Measurements from ENCODE around the gene KCNJ4. TPM values are rescaled to one million over a fixed set of nuclear protein-coding genes. Genes with fewer than 3 reads are reported as not detected.

The KCNJ4 gene
- total RNA-seq, 1 donor from 2014 or later, result 16.0 TPM

- no peak for DNase-seq (ENCODE audit: missing footprints)
- ATAC-seq, result no peak
- intact Hi-C loops (cut with DNase I), result no loop called here
Observed at GRCh38 chr22:38456272-38456835, 1.4 kb upstream of the KCNJ4 start.

GRCh38 chr22:38455530-38456271, 702 bp upstream of the KCNJ4 start:
- ATAC-seq, result no peak
- intact Hi-C loops (cut with DNase I), result no loop called here
- DNase-seq (ENCODE audit: missing footprints), result no peak

GRCh38 chr22:38454353-38455075, 485 bp downstream of the KCNJ4 start:
- ATAC-seq (no peak), DNase-seq (ENCODE audit: missing footprints) (no peak)
- intact Hi-C loops (cut with DNase I), result no loop called here

- ATAC-seq (no peak), DNase-seq (ENCODE audit: missing footprints) (no peak)
- intact Hi-C loops (cut with DNase I), result no loop called here
Observed at GRCh38 chr22:38453996-38454352, 1.0 kb downstream of the KCNJ4 start.

- intact Hi-C loops (cut with DNase I), result no loop called here
- DNase-seq (ENCODE audit: missing footprints), result no peak
- no peak for ATAC-seq
Observed at GRCh38 chr22:38453066-38453672, 1.8 kb downstream of the KCNJ4 start.

- ATAC-seq, result peak; percentile 49
- peak; percentile 81 for DNase-seq (ENCODE audit: missing footprints)
- intact Hi-C loops (cut with DNase I), result no loop called here
Observed at GRCh38 chr22:38452373-38453065, 2.5 kb downstream of the KCNJ4 start.

DNA sequence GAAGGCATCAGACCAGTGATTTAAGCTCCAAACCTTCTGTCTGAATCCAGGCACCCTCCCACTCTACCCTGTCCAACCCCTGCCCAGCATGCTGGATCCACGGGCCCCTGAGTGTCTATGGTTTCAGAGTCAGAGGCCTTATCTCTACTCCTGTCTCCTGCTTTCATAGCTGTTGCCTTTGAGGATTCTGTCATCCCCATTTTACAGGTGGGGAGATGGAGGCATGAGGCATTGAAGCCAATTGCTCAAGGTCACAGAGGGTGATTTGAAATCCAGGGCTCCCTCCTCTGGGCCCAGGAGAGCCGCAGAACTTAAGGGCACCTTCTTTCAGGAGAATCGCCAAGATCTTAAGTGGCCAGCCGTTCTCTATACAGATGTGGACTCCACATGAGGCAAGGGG, 3.1 kb downstream of the KCNJ4 start:
- ATAC-seq, result no peak
- no peak for DNase-seq (ENCODE audit: missing footprints)
- intact Hi-C loops (cut with DNase I), result no loop called here

DNA sequence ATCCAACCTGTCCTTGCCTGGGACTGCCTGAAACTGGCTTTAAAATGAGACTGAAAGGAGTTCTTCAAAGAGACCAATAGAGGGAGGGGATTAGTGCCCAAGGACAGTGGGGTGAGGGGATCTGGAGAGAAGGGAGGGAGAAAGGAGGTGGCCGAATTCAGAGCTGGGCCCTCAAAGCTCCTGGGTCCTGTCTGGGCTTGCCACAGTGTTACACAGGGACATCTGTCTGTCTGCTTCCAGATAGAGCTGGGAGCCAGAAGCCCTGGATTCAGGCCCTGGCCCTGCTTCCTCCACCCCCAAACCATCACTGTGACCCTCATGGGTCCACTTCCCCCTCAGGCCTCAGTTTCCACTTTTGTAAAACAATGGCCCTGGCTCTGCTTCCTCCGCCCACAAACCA, 3.6 kb downstream of the KCNJ4 start:
- DNase-seq (ENCODE audit: missing footprints) (no peak), ATAC-seq (no peak)
- intact Hi-C loops (cut with DNase I), result no loop called here

DNA sequence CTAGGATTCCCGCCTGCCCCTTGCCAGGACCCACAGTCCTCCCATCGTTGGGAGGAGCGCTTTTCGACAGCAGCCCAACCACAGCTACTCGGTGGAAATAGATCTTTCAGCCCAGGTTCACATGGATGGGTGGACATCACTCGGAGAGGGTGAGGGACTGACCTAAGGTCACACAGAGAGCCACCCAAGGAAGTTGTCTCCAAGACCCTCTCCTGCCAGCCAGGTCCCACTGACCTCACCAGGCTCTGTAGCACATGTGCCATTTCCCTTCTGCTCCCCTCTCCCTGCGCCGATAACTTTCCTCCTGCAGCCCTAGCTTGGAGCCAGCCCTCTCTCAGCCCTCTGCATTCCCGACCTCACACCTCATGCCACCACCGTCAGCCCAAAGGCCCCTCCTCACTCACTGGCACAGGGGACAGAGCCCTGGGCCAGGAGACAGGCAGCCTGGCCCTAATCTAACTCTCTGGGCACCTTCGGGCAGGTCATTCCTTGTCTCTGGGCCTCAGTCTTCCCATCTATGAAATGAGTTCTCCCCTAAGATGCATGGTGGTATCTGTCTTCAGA, 4.7 kb downstream of the KCNJ4 start:
- ATAC-seq, result peak; percentile 67

DNA sequence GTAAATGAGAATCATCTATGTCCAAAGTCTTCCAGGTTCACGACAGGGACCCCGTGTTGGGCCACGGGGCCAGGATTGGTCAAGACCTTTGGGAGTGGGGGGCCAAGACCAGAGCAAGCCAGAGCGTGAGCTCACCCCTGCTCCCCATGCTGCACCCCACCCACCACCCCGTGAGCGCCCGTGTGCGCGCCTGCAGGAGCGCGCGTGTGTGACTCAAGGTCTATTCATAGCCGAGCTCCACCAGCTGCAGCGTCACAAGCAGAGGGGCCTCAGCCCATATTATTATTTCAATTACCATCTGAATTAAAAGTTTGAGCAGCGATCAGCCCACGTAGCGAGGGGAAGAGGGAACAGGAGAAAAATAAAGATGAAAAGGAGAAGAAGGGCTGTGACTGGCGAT, 5.2 kb downstream of the KCNJ4 start:
- intact Hi-C loops (cut with DNase I), result no loop called here
- ATAC-seq (peak; percentile 39), DNase-seq (ENCODE audit: missing footprints) (no peak)

More for the DNA sequence above, 4.7 kb downstream of the KCNJ4 start:
- intact Hi-C loops (cut with DNase I), result no loop called here
- DNase-seq (ENCODE audit: missing footprints), result no peak

GRCh38 chr22:38448945-38449745, 5.9 kb downstream of the KCNJ4 start:
- intact Hi-C loops (cut with DNase I), result no loop called here
- DNase-seq (ENCODE audit: missing footprints), result no peak
- ATAC-seq, result peak; percentile 49

DNA sequence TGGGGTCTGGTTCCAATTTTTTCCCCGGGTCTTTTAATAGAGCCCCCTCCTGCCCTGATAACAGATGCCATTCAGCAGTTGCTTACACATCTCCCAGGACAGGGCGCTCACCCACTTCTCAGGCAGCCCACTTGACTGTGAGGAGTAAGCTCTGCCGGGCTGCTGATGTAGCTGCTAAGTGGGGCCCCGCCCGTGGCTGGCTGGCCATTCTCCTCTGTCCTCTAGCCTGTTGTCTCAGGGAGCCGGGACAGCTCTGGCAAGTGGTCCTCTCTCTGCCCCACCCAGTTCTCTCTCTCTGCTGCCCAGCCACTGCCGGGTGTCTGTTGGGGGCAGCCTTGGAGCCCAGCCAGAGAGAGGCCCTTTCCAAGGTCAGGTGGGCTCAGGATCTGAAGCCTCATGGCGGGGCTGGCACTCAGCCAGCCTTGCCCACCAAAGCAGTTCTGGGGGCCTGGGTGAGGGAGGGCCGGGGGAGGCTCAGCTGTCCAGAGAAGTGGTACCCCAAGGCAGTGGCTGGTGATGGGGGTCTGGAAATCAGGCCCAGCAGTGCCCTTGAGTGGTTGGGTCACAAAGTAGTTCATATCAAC, 8.9 kb downstream of the KCNJ4 start:
- DNase-seq (ENCODE audit: missing footprints), result no peak
- intact Hi-C loops (cut with DNase I), result no loop called here
- no peak for ATAC-seq

GRCh38 chr22:38444783-38445182, 10.2 kb downstream of the KCNJ4 start:
- intact Hi-C loops (cut with DNase I), result no loop called here
- ATAC-seq (no peak), DNase-seq (ENCODE audit: missing footprints) (no peak)

GRCh38 chr22:38443628-38444521, 11.1 kb downstream of the KCNJ4 start:
- intact Hi-C loops (cut with DNase I), result no loop called here
- ATAC-seq (no peak), DNase-seq (ENCODE audit: missing footprints) (no peak)

- ATAC-seq, result peak; percentile 78
- intact Hi-C loops (cut with DNase I), result no loop called here
- DNase-seq (ENCODE audit: missing footprints), result peak; percentile 75
Observed at GRCh38 chr22:38442967-38443627, 11.9 kb downstream of the KCNJ4 start.

- ATAC-seq (no peak), DNase-seq (ENCODE audit: missing footprints) (no peak)
- intact Hi-C loops (cut with DNase I), result no loop called here
Observed at GRCh38 chr22:38441620-38442287, 13.2 kb downstream of the KCNJ4 start.

Measured in Right ventricle myocardium inferior (tissue), 1 donor.